HepG2 (cell line): ENCODE results near the gene AUTS2. TPM values are rescaled to one million over a fixed set of nuclear protein-coding genes. Genes with fewer than 3 reads are reported as not detected.

Experiments
- ATAC-seq: fragments of 200-7000 bp; cut with Tn5 transposase; 3 replicates; pipeline ENCODE4 v1.9.1; 2020; ENCODE audit warnings: mild to moderate bottlenecking, moderate library complexity
- BruUV-seq: library from RNA; stranded (reverse); fragments of 400-500 nt; replicated peaks from 2 replicates; lab custom pipeline; 2021; lab: Mats Ljungman, UMichigan
- CTCF ChIA-PET: fragments of 300-600 bp; formaldehyde crosslinking; extraction: SDS; loops from one replicate; lab custom pipeline; 2021; ENCODE audit warnings: low total read pairs, inconsistent platforms, low intra/inter-chr PET ratio; lab: Yijun Ruan, JAX
- POLR2A ChIA-PET: fragments of 350-600 bp; sonication (Branson Sonifier 250); formaldehyde crosslinking; loops from one replicate; lab custom pipeline; 2020; ENCODE audit warnings: antibody characterized with exemption, inconsistent platforms; lab: Yijun Ruan, JAX
- DNase-seq: peaks from one replicate; pipeline ENCODE4 v3.0.0-alpha.2; 2015; ENCODE audit warnings: low spot score
- FAIRE-seq: peaks from 3 replicates; lab custom pipeline; 2011; peaks lifted over from hg19 to GRCh38; lab: Jason Lieb, UNC
- H2AFZ ChIP-seq: one replicate; pipeline ENCODE4 v1.6.1; 2011; ENCODE audit warnings: low read length, inconsistent platforms
- H3K27ac ChIP-seq: fragments of 300-600 bp; 3 replicates; pipeline ENCODE4 v1.8.0; 2011; ENCODE audit warnings: mixed run types, mild to moderate bottlenecking, mixed read lengths, low read length, inconsistent platforms; ENCODE audit not compliant: insufficient read depth; ENCODE audit errors: extremely low read length
- H3K27me3 ChIP-seq, 2 experiments: fragments of 200-600 bp in 1 of 2; 2 replicates in 1 of 2; 3 replicates in 1 of 2; pipeline versions ENCODE4 v1.6.0 to v1.8.0; 2011; ENCODE audit warnings: low read length in 2 of 2, mild to moderate bottlenecking in 2 of 2, moderate library complexity in 2 of 2, inconsistent platforms in 1 of 2; ENCODE audit not compliant: insufficient read depth in 2 of 2, control insufficient read depth in 1 of 2
- H3K36me3 ChIP-seq, 2 experiments: fragments of 200-600 bp in 1 of 2; replicated peaks in 1 of 2; 2 replicates in 1 of 2; 3 replicates in 1 of 2; pipeline versions ENCODE4 v1.5.1 to v1.8.0; 2011; ENCODE audit warnings: low read length in 2 of 2, inconsistent platforms in 1 of 2; ENCODE audit not compliant: insufficient read depth in 2 of 2, control insufficient read depth in 1 of 2
- H3K4me1 ChIP-seq: 2 replicates; pipeline ENCODE4 v1.5.1; 2012; ENCODE audit warnings: low read length, inconsistent platforms; ENCODE audit not compliant: insufficient read depth
- H3K4me2 ChIP-seq: 2 replicates; pipeline ENCODE4 v1.6.0; 2011; ENCODE audit warnings: low read depth, low read length, inconsistent platforms
- H3K4me3 ChIP-seq, 3 experiments: fragments of 200-600 bp in 1 of 3; sonication (generic), shearing (Covaris generic) in 1 of 3; replicated peaks in 1 of 3; 2 replicates each; pipeline ENCODE4 v1.5.1; 2011 to 2016; ENCODE audit warnings: low read length in 3 of 3, inconsistent platforms in 2 of 3, low read depth in 2 of 3, mild to moderate bottlenecking in 2 of 3, control low read depth in 1 of 3, mixed read lengths in 1 of 3; ENCODE audit not compliant: insufficient read depth in 1 of 3
- H3K79me2 ChIP-seq: one replicate; pipeline ENCODE4 v1.6.1; 2011; ENCODE audit warnings: low read length, inconsistent platforms; ENCODE audit not compliant: insufficient read depth
- H3K9ac ChIP-seq: 2 replicates; pipeline ENCODE4 v1.6.0; 2011; ENCODE audit warnings: mild to moderate bottlenecking, low read depth, low read length, inconsistent platforms; ENCODE audit not compliant: insufficient read depth
- H3K9me3 ChIP-seq: 2 replicates; pipeline ENCODE4 v1.5.1; 2012; ENCODE audit warnings: mild to moderate bottlenecking, low read length
- H4K20me1 ChIP-seq: 2 replicates; pipeline ENCODE4 v1.6.0; 2011; ENCODE audit warnings: inconsistent platforms, mild to moderate bottlenecking, low read length, moderate library complexity; ENCODE audit not compliant: insufficient read depth
- CHD2 ChIP-seq: IDR thresholded peaks from 2 replicates; pipeline ENCODE4 v1.6.1; 2011; ENCODE audit warnings: low read depth, low read length, improper control_type of control experiment
- DR1 ChIP-seq: sonication (generic); formaldehyde crosslinking; IDR thresholded peaks from 2 replicates; pipeline ENCODE4 v1.8.0; 2021; ENCODE audit warnings: mild to moderate bottlenecking, missing genetic modification reagents, inconsistent platforms
- HOXA7 ChIP-seq: sonication (generic); formaldehyde crosslinking; IDR thresholded peaks from 2 replicates; pipeline ENCODE4 v1.8.1; 2022; ENCODE audit warnings: mild to moderate bottlenecking, missing genetic modification reagents, moderate library complexity
- KLF6 ChIP-seq: IDR thresholded peaks from 2 replicates; pipeline ENCODE4 v1.8.0; 2016; ENCODE audit warnings: missing biosample characterization, missing genetic modification reagents
- NR2F6 ChIP-seq, 2 experiments: IDR thresholded peaks; 2 replicates each; pipeline ENCODE4 v1.6.1; 2016; ENCODE audit warnings: antibody characterized with exemption in 1 of 2, mild to moderate bottlenecking in 1 of 2
- RELA ChIP-seq: sonication (generic); formaldehyde crosslinking; IDR thresholded peaks from 2 replicates; pipeline ENCODE4 v1.4.0; 2020; ENCODE audit warnings: missing genetic modification reagents
- TBL1XR1 ChIP-seq: fragments of 150-350 bp; IDR thresholded peaks from 2 replicates; pipeline ENCODE4 v1.6.1; 2014; ENCODE audit warnings: borderline replicate concordance, low read length; ENCODE audit not compliant: partially characterized antibody
- TBX3 ChIP-seq: fragments of 450-650 bp; IDR thresholded peaks from 2 replicates; pipeline ENCODE4 v1.6.1; 2017; ENCODE audit warnings: antibody characterized with exemption, mild to moderate bottlenecking, inconsistent platforms, borderline replicate concordance
- ZFP36L2 ChIP-seq: sonication (generic); formaldehyde crosslinking; IDR thresholded peaks from 2 replicates; pipeline ENCODE4 v1.4.0; 2020; ENCODE audit warnings: missing genetic modification reagents
- ZNF335 ChIP-seq: sonication (generic); formaldehyde crosslinking; IDR thresholded peaks from 2 replicates; pipeline ENCODE4 v1.4.0; 2020; ENCODE audit warnings: missing genetic modification reagents
- ZNF354B ChIP-seq: sonication (generic); formaldehyde crosslinking; IDR thresholded peaks from 2 replicates; pipeline ENCODE4 v1.8.0; 2022; ENCODE audit warnings: mild to moderate bottlenecking, missing genetic modification reagents
- ZNF431 ChIP-seq: sonication (generic); formaldehyde crosslinking; IDR thresholded peaks from 2 replicates; pipeline ENCODE4 v1.9.0; 2022; ENCODE audit warnings: missing genetic modification reagents, low read depth, mild to moderate bottlenecking, borderline replicate concordance
- ZNF441 ChIP-seq: sonication (generic); formaldehyde crosslinking; IDR thresholded peaks from 2 replicates; pipeline ENCODE4 v1.7.0; 2021; ENCODE audit warnings: missing genetic modification reagents, borderline replicate concordance
- ZNF652 ChIP-seq: IDR thresholded peaks from 2 replicates; pipeline ENCODE4 v1.6.1; 2016; ENCODE audit warnings: low read depth, borderline replicate concordance
- ZNF703 ChIP-seq: sonication (generic); formaldehyde crosslinking; IDR thresholded peaks from 2 replicates; pipeline ENCODE4 v1.5.1; 2020; ENCODE audit warnings: missing genetic modification reagents, mild to moderate bottlenecking, moderate library complexity, borderline replicate concordance
- WGBS: methylation state at CpG from one replicate; pipeline ENCODE4 v1.1.6; 2017; ENCODE audit warnings: low lambda C conversion rate; 5-methylcytosine and 5-hydroxymethylcytosine counted together
- in situ Hi-C: cut with HindIII; loops from 2 replicates; pipeline ENCODE4 v1.10.0; 2017; ENCODE audit warnings: low pct_unique_long_range_greater_than_20kb; ENCODE audit not compliant: extremely low pct_ligation_motif_present
- intact Hi-C: fragments of 100-400 bp; cut with micrococcal nuclease; formaldehyde crosslinking; loops from one replicate; pipeline ENCODE4 v1.10.0; 2022; ENCODE audit not compliant: unreplicated experiment
- polyA plus RNA-seq, 8 experiments: library from polyadenylated mRNA; depleted of rRNA in 3 of 8; stranded (reverse) in 7 of 8; unstranded in 1 of 8; fragments of >200 nt; fragmentation: Illumina TruSeq in 4 of 8; extraction: Trizol in 4 of 8; gene quantifications; 2 replicates each; pipeline versions ENCODE4 v1.2.1 to v1.2.3, GENCODE V29; 2011 to 2016; ENCODE audit warnings: low read depth in 4 of 8, missing spikeins in 1 of 8, mixed read lengths in 1 of 8; ENCODE audit not compliant: insufficient read depth in 1 of 8
- total RNA-seq, 5 experiments: library from RNA; depleted of rRNA; stranded (reverse); fragments of >200 nt; fragmentation: Illumina TruSeq; extraction: Trizol; gene quantifications; 2 replicates each; pipeline ENCODE4 v1.2.3, GENCODE V29; 2016; ENCODE audit warnings: low read depth in 1 of 5
- TF ChIP-seq, protein P1 (sequence below): sonication (generic); formaldehyde crosslinking; IDR thresholded peaks from 2 replicates; pipeline ENCODE4 v1.4.0; 2020; ENCODE audit warnings: missing genetic modification reagents
- TF ChIP-seq, protein P2 (sequence below): IDR thresholded peaks from 2 replicates; pipeline ENCODE4 v1.6.1; 2016; ENCODE audit warnings: low read depth
- TF ChIP-seq, protein P3 (sequence below): sonication (generic); formaldehyde crosslinking; IDR thresholded peaks from 2 replicates; pipeline ENCODE4 v1.5.1; 2020; ENCODE audit warnings: missing genetic modification reagents, mild to moderate bottlenecking, borderline replicate concordance

The AUTS2 gene
- total and polyA plus RNA-seq, 2 of the 13 experiments (the other 11 are each of a cell fraction or from before 2014, with no cell fraction given) = 0.38 TPM; not detected in 1

DNA sequence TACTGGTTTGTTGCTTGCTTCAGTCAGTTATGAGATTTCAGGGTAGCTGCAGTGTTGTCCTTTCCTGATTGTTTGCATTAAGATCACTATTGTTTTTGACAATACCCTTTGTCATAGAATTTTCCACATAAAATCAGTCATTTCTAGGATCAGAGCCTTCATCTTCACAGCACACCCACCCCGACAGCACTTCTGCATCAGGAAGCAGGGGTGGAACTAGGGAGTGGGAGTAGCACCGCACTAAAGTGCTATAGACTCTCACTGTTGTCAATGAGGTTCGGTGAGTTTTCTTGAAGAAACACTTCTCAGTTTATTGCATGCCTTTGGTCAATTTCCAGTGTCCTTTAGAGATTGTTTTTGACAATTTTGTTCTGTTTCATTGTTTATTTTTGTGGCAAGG lies 632.5 kb downstream of the AUTS2 start (continued):
- TF ChIP-seq ZNF354B (CRISPR knock-in tag) = no peak
- TF ChIP-seq, protein P1, sequence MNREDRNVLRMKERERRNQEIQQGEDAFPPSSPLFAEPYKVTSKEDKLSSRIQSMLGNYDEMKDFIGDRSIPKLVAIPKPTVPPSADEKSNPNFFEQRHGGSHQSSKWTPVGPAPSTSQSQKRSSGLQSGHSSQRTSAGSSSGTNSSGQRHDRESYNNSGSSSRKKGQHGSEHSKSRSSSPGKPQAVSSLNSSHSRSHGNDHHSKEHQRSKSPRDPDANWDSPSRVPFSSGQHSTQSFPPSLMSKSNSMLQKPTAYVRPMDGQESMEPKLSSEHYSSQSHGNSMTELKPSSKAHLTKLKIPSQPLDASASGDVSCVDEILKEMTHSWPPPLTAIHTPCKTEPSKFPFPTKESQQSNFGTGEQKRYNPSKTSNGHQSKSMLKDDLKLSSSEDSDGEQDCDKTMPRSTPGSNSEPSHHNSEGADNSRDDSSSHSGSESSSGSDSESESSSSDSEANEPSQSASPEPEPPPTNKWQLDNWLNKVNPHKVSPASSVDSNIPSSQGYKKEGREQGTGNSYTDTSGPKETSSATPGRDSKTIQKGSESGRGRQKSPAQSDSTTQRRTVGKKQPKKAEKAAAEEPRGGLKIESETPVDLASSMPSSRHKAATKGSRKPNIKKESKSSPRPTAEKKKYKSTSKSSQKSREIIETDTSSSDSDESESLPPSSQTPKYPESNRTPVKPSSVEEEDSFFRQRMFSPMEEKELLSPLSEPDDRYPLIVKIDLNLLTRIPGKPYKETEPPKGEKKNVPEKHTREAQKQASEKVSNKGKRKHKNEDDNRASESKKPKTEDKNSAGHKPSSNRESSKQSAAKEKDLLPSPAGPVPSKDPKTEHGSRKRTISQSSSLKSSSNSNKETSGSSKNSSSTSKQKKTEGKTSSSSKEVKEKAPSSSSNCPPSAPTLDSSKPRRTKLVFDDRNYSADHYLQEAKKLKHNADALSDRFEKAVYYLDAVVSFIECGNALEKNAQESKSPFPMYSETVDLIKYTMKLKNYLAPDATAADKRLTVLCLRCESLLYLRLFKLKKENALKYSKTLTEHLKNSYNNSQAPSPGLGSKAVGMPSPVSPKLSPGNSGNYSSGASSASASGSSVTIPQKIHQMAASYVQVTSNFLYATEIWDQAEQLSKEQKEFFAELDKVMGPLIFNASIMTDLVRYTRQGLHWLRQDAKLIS (CRISPR knock-in tag) = no peak
- TF ChIP-seq, all 625 proteins: peak for 0

DNA sequence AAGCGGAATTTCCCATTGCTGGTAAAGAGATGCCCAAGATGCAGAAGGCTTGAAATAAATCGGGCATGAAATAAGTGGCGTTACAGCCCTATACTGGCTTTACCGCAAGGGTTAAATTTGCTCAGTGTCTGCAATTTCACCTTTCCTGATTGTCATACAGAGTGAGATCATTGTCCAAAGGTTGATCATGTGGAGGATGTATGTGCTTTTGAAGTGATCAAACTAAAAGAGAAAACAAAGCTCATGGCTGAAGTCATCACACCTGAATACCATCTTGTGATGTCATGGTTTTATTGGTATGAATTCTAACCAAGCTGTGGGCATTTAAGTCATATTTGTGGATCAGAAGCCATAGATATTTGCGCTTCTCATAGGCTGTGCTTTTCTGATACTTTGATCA lies 635.5 kb downstream of the AUTS2 start:
- no peak overlapping the region for H3K4me2 ChIP-seq
- no peaks in the 10 kb centered on the region for H3K79me2 ChIP-seq
- peaks cover 23% of the 10 kb centered on the region for H3K9me3 ChIP-seq
- H3K36me3 ChIP-seq = no peaks in the 10 kb centered on the region
- H3K4me3 ChIP-seq = no peak overlapping the region
- ATAC-seq (no peak), FAIRE-seq (no peak), DNase-seq (no peak)
- no peak overlapping the region for H3K9ac ChIP-seq
- ChIA-PET POLR2A (no interaction called here), CTCF (no interaction called here)
- in situ Hi-C loops (no loop called here), intact Hi-C loops (no loop called here)
- no peaks in the 10 kb centered on the region for H3K27me3 ChIP-seq
- H4K20me1 ChIP-seq = no peaks in the 10 kb centered on the region
- H3K27ac ChIP-seq = no peak overlapping the region
- BruUV-seq = no TSS peak
- no peak overlapping the region for H2AFZ ChIP-seq
- WGBS = 60% methylated on average over 5 of the region's 5 CpGs
- no peaks in the 10 kb centered on the region for H3K4me1 ChIP-seq
- no peak for TF ChIP-seq ZFP36L2 (CRISPR knock-in tag)
- no peak for TF ChIP-seq RELA (CRISPR knock-in tag)
- TF ChIP-seq, protein P2, sequence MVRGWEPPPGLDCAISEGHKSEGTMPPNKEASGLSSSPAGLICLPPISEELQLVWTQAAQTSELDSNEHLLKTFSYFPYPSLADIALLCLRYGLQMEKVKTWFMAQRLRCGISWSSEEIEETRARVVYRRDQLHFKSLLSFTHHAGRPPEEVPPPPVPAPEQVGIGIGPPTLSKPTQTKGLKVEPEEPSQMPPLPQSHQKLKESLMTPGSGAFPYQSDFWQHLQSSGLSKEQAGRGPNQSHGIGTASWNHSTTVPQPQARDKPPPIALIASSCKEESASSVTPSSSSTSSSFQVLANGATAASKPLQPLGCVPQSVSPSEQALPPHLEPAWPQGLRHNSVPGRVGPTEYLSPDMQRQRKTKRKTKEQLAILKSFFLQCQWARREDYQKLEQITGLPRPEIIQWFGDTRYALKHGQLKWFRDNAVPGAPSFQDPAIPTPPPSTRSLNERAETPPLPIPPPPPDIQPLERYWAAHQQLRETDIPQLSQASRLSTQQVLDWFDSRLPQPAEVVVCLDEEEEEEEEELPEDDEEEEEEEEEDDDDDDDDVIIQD (CRISPR knock-in tag) = no peak
- TF ChIP-seq CHD2 = no peak
- no peak for TF ChIP-seq ZNF335 (CRISPR knock-in tag)
- no peak for TF ChIP-seq ZNF431 (CRISPR knock-in tag)
- no peak for TF ChIP-seq NR2F6 (IDR thresholded peaks at IDR 0.05)
- no peak for TF ChIP-seq NR2F6 (CRISPR knock-in tag; IDR thresholded peaks at IDR 0.05)
- no peak for TF ChIP-seq TBL1XR1
- TF ChIP-seq HOXA7 = no peak
- no peak for TF ChIP-seq ZNF652 (CRISPR knock-in tag)
- no peak for TF ChIP-seq ZNF703 (CRISPR knock-in tag)
- TF ChIP-seq, protein P3, sequence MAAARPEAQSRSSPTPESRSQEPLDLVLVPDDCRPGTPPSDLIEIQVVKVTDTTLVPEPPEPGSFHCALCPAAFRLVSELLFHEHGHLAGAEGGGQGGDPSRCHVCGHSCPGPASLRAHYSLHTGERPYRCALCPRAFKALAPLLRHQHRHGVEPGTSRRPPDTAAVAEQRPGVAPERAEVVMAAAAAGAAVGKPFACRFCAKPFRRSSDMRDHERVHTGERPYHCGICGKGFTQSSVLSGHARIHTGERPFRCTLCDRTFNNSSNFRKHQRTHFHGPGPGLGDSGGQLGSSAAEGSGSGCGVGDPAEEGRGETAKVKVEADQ (CRISPR knock-in tag) = no peak
- no peak for TF ChIP-seq ZNF441
- no peak for TF ChIP-seq KLF6
- no peak for TF ChIP-seq TBX3
- no peak for TF ChIP-seq DR1
